GM21423 (cell line): ENCODE data around the gene MYH14.

ENCODE experiments used
- ATAC-seq: cut with Tn5 transposase; IDR thresholded peaks from one replicate; pipeline ENCODE4 v1.9.1; 2021; ENCODE audit warnings: mild to moderate bottlenecking, moderate library complexity; ENCODE audit not compliant: unreplicated experiment

The MYH14 gene

GRCh38 chr19:50192463-50193211 lies 10.8 kb upstream of the MYH14 start:
- no peak for ATAC-seq

GRCh38 chr19:50195224-50195623 lies 8.2 kb upstream of the MYH14 start:
- no peak for ATAC-seq

- no peak for ATAC-seq
These were observed 7.0 kb upstream of the MYH14 start for GRCh38 chr19:50196322-50196932.

- no peak for ATAC-seq
These were observed 6.1 kb upstream of the MYH14 start for GRCh38 chr19:50197348-50197747.

- ATAC-seq: no peak
These were observed 4.8 kb upstream of the MYH14 start for GRCh38 chr19:50198431-50199258.

- ATAC-seq: no peak
These were observed 4.2 kb upstream of the MYH14 start for GRCh38 chr19:50199259-50199555.

- no peak for ATAC-seq
These were observed 1.0 kb upstream of the MYH14 start for GRCh38 chr19:50202386-50202785.

GRCh38 chr19:50202962-50203280 lies 501 bp upstream of the MYH14 start:
- no peak for ATAC-seq

GRCh38 chr19:50204081-50204428 lies 633 bp downstream of the MYH14 start:
- no peak for ATAC-seq

- no peak for ATAC-seq
These were observed 1.6 kb downstream of the MYH14 start for GRCh38 chr19:50204811-50205675.

GRCh38 chr19:50205681-50206138 lies 2.3 kb downstream of the MYH14 start:
- ATAC-seq: no peak

GRCh38 chr19:50206191-50206590 lies 2.8 kb downstream of the MYH14 start:
- no peak for ATAC-seq

- no peak for ATAC-seq
These were observed 4.3 kb downstream of the MYH14 start for GRCh38 chr19:50207730-50208129.

- no peak for ATAC-seq
These were observed 5.7 kb downstream of the MYH14 start for GRCh38 chr19:50209131-50209530.

- no peak for ATAC-seq
These were observed 7.0 kb downstream of the MYH14 start for GRCh38 chr19:50210425-50210824.

- no peak for ATAC-seq
These were observed 10.5 kb downstream of the MYH14 start for GRCh38 chr19:50213925-50214324.

GRCh38 chr19:50214699-50215543 lies 11.5 kb downstream of the MYH14 start:
- no peak for ATAC-seq

GRCh38 chr19:50215820-50216219 lies 12.4 kb downstream of the MYH14 start:
- ATAC-seq: no peak

GRCh38 chr19:50221087-50221486 lies 17.7 kb downstream of the MYH14 start:
- ATAC-seq: no peak

GRCh38 chr19:50222691-50223438 lies 19.4 kb downstream of the MYH14 start:
- ATAC-seq: no peak
